GM18520 (cell line): ENCODE results near the gene TRMT2A.

Experiments
- ATAC-seq: cut with Tn5 transposase; IDR thresholded peaks from one replicate; pipeline ENCODE4 v1.9.1; 2021; ENCODE audit not compliant: unreplicated experiment

The TRMT2A gene

GRCh38 chr22:20135806-20136602, 19.0 kb upstream of the TRMT2A start:
- no peak for ATAC-seq

- ATAC-seq, result no peak
These were observed 18.2 kb upstream of the TRMT2A start for GRCh38 chr22:20135265-20135664.

GRCh38 chr22:20133930-20134549, 17.0 kb upstream of the TRMT2A start:
- no peak for ATAC-seq

- no peak for ATAC-seq
These were observed 15.7 kb upstream of the TRMT2A start for GRCh38 chr22:20132686-20133246.

GRCh38 chr22:20131859-20132685, 15.0 kb upstream of the TRMT2A start:
- no peak for ATAC-seq

- peak; percentile 15 for ATAC-seq
These were observed 14.5 kb upstream of the TRMT2A start, which contains the start of gene ZDHHC8 for GRCh38 chr22:20131597-20131858. TSS of gene ZDHHC8 (plus strand) at chr22:20131804. CDS start at chr22:20131948, 144 bp downstream.

GRCh38 chr22:20130731-20131596, 13.9 kb upstream of the TRMT2A start:
- peak; percentile 41 for ATAC-seq

GRCh38 chr22:20130319-20130718, 13.3 kb upstream of the TRMT2A start:
- no peak for ATAC-seq

- ATAC-seq, result no peak
These were observed 12.7 kb upstream of the TRMT2A start for GRCh38 chr22:20129747-20130014.

GRCh38 chr22:20128902-20129746, 12.1 kb upstream of the TRMT2A start:
- no peak for ATAC-seq

- ATAC-seq, result no peak
These were observed 11.5 kb upstream of the TRMT2A start for GRCh38 chr22:20128619-20128901.

- ATAC-seq, result no peak
These were observed 11.0 kb upstream of the TRMT2A start for GRCh38 chr22:20127869-20128618.

GRCh38 chr22:20127318-20127868, 10.4 kb upstream of the TRMT2A start:
- no peak for ATAC-seq

GRCh38 chr22:20126284-20127029, 9.4 kb upstream of the TRMT2A start:
- no peak for ATAC-seq

- ATAC-seq, result no peak
These were observed 8.5 kb upstream of the TRMT2A start for GRCh38 chr22:20125201-20126174.

GRCh38 chr22:20124083-20124787, 7.2 kb upstream of the TRMT2A start:
- no peak for ATAC-seq
